NOMO-1 treated with dmso at 0.1 percent for 144 hours (cell line): ENCODE data around the gene RAPGEF3.

Source experiments
- DNase-seq: peaks from one replicate; lab custom pipeline; 2025; ENCODE audit not compliant: unreplicated experiment; lab: John Stamatoyannopoulos, UW

The RAPGEF3 gene

GRCh38 chr12:47704719-47705118 lies 54.0 kb downstream of the RAPGEF3 start:
- no peak for DNase-seq

DNA sequence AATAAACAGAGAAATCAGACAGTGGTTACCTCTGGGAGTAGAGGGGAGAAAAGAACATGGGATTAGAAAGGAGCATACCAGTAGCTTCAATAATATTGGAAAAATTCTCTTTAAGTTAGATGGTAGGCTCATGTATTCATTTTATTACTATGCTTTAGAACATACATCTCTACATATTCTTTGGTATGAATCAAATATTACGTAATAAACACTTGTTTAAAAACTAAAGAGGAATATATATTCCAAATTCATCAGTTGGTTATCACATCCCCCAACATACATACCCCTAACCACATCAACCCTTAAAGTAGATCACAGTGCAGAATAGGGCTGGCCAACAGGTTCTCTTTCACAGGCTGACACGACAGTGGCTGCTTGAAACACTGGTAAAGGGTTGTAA lies 58.4 kb downstream of the RAPGEF3 start:
- DNase-seq: no peak

GRCh38 chr12:47698631-47699030 lies 60.0 kb downstream of the RAPGEF3 start:
- DNase-seq: no peak

- peak; percentile 45 for DNase-seq
Observed at GRCh38 chr12:47698055-47698454, 60.6 kb downstream of the RAPGEF3 start.

DNA sequence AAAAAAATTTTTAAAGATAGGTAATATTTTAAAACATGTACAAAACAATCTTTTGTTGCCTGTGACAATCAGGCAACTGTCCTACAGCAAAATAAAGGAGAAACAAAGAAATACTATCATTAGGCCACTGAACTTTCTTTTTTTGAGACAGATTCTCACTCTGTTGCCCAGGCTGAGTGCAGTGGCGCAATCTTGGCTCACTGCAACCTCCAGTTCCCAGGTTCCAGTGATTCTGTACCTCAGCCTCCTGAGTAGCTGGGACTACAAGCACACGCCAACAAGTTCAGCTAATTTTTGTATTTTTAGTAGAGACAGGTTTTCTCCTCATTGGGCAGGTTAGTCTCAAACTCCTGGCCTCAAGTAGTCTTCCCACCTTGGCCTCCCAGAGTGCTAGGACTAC lies 69.5 kb downstream of the RAPGEF3 start:
- no peak for DNase-seq

DNA sequence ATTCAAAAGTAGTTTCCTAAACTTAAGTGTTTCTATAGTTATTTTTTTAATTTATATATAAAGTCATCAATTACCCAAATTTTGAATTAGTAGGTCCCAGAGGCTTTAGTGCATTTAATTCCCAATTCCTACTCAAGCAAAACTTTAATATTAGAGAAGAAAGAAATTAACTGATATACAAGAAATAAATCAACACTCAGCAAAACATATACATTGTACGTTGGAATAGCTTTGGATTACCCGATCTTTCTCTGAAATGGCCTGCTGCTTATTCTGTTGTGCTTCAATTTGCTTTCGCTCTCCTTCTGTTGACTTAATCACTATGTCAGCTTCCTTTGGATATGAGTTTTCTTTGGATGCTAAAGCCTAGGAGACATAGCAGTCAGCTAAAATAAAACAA lies 71.0 kb downstream of the RAPGEF3 start:
- no peak for DNase-seq

DNA sequence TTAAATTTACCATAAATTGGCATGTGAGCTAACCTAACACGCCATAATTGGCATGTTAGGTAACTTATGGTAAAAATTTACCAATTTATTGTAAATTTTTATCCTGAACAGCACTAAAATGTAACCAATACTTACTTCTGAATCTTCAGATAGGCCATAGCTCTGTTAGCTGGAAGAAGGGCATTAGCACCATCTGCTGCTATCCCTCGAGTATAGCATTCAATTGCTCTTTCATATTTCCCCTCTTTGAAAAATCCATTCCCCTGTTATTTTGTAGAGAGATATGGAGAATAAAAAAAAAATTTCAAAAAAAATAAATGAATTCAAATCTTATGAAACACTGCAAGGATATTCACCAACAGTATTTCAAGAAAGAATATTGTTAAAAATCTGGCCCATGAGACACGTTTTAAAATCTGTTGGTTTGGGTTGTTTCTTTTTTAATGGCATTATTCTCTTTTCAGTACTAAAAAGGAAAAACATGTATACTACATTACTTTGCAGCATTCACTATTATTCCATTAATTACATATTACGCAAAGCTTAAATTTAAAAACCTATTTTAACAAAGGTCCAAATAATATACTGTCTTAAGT lies 71.9 kb downstream of the RAPGEF3 start:
- no peak for DNase-seq
